ENCODE data around the gene SAMD10.
"Not testable (repeated sequence)": the region's sequence is repeated elsewhere in the genome, so short reads cannot be mapped to it uniquely, and the experiment has no call there.

SAMD10 gene

DNA sequence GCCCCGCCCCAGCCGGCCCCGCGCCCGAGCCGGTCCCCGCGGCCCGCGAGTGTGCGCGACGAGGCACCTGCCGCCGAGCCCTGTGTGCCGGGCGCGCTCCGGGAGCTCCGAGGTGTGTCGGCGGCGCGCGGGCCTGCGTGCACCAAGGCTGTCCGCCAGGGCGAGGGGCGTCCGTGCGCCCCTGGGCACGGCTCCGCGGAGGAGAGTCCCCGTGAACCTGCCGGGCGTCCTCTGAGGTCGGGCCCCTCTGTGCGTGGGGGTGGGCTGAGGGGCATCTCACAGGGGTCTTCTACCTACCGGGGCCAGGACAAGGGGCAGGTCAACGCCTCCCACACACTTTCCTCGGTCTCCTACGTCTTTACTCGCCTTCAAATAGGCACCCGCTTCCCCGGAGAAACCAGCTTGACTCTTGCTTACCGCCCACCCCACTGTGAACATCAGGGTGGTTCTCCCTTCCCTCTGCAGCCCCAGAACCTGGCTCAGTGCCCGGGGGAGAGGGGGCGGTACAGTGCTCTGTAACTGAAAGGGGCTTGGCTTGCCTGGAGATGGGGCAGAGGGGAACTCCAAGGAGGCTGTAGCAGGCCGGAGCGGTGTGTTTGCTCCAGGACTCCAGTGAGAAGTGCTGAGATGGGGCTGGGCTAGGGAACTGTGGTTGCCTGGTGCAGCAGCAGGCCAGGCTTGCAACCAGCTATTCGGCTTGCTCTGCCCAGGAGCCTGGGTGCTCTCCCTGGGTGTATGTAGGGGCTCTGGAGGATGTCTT lies at the start of gene SAMD10:
TSS of gene SAMD10 (minus strand) at position 86 of the 760 bp plus-strand sequence. CDS start 175 bp downstream, outside the sequence.
- peak; percentile 89 for DNase-seq

DNA sequence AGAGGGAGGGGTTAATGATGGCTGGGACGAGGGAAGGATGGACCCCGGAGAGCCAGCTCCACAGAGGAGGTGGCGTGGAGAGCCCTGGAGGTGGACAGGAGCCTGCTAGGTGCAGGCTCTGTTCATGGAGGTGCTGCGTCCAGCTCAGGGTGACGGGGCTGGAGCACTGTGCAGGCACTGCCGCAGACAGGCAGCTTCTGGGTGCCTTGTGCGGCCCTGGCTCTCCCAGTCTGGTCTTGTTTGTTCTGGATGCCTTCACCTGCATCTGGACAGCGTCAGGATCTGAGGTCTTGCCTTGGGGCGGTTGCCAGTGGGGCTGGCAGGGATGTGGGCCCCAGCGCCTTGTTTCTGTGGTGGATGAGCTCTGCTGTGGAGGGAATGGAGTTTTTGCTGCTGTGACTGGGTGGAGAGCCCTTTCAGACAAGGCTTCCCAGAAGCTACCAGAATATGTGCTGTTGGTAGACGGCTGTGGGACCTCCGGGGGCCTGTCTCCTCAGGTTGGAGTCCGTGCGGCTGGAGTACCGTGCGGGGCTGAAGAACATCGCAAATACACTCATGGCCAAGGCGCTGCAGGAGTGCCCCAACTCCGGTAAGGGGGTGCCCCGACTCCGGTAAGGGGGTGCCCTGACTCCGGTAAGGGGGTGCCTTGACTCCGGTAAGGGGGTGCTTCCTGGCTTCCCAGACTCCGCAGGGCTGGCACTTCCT lies 48.7 kb upstream of the SAMD10 start:
- no peak for DNase-seq

DNA sequence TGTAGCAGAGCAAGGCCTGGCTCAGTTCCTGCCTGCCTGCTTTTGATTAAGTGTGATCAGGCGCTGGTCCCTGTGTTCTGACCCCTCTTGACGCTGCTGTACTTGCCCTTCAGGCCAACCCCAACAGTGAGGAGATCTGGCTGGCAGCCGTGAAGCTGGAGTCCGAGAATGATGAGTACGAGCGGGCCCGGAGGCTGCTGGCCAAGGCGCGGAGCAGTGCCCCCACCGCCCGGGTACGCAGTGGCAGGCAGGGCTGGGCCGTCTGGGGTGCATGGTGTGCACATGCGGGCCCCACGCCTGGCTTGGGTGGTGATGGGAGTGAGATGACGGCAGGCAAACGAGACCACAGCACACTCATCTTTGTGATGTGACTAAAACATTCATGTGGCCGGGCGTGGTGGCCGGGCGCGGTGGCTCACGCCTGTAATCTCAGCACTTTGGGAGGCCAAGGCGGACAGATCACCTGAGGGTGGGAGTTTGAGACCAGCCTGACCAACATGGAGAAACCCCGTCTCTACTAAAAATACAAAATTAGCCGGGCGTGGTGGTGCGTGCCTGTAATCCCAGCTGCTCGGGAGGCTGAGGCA lies 46.5 kb upstream of the SAMD10 start:
- DNase-seq = no peak

DNA sequence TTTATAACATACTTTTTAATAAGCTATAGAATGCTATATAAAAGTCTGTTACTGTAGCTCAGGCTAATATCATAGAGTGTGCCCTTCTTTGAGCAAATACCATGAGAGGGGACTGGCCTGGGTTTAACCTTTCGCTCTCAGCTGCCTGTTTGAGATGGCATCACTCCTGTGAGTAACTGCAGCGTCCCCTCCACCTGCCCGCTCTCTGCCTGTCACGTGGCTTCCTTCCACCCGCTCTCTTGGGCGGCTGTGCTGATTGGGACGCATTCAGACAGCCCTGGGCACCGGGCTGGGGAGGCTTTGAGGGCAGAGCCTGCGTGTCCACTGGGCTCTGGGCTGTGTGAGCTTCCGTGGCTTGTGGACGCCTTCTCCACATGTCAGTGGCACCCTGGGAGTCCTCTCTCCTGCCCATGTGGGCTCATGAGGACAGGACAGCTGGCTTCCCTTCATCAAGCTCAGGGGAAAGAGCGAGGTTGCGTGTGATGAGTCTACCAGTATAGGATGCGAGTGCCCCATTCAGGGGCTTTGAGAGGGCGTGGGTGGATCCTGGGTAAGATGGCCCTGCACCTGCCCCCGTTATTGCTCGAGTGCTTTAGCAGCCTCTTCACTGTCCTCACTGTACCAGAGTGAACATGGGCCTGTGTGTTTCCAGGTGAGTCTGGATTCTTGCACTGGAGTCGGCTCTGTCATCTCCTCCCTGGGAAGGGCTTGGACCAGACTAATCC lies 45.8 kb upstream of the SAMD10 start:
- no peak for DNase-seq

DNA sequence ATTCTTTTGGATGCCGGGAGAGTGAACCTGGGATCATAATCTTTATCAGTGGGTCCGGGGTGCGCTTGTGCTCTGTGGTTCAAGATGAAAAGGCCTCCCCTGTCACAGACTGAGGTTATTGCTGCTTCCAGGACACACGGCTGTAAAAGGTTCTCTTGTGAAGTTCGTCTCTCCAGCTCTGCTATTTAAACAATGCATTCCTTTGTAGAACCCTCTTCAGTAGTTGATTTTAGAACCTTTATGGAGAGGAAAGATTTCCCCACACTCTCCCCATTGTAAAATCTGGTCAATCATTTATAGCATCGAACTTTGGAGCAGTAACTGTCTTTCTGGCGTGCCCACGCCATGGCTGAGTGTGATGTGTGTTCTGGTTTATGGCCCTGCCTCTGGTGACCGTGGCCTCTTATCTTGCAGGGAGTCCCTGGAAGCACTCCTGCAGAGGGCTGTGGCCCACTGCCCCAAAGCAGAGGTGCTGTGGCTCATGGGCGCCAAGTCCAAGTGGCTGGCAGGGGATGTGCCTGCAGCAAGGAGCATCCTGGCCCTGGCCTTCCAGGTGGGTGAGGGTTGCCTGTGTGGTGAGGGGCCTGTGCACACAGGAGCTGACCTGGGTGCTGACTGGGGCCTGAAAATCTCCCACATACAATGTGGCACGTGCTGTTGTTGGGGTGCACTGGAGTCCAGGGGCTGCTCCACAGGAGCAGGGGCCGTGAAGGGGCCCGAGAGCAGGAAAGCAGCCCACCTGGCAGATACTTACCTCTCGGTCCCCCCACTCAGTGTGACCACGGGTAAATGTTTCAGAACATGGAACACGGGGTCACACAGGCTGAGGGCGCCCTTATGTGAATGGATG lies 44.9 kb upstream of the SAMD10 start:
- no peak for DNase-seq

DNA sequence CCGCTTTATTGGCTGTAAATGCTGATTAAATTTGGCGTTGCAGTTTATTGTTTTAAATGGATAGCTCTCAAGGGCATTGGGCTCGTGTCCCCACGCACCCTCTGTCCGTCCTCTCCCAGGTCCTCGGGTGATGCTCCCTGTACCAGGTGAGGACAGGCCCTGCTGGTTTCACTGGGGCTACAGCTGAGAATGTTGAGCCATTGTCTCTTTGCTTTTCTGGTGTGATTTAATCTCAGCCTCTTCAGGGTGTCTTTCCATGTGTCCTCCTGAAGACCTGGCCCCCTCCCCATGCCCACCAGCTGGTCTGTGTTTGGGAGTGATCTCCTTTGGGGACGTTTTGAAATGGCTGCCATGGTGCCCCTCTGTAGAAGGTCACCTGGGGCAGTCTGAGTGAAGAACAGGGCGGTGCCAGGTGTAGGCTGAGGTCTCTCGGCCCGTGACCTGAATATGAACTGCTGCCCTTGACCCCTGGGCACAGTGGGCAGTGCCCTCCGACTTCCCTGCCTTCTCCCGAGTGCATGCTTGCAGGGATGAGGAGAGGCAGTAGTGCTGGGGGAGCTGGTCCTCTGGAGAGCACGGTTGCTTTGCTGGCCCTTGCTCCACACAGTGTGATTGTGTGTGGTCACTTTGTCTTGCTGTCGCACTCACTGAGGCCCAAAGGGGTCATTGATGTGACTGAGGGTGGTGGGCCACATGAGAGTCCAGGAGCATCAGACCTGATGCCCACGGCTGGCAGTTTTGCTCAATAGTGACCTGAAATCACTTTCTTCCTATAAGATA lies 44.1 kb upstream of the SAMD10 start:
- no peak for DNase-seq

DNA sequence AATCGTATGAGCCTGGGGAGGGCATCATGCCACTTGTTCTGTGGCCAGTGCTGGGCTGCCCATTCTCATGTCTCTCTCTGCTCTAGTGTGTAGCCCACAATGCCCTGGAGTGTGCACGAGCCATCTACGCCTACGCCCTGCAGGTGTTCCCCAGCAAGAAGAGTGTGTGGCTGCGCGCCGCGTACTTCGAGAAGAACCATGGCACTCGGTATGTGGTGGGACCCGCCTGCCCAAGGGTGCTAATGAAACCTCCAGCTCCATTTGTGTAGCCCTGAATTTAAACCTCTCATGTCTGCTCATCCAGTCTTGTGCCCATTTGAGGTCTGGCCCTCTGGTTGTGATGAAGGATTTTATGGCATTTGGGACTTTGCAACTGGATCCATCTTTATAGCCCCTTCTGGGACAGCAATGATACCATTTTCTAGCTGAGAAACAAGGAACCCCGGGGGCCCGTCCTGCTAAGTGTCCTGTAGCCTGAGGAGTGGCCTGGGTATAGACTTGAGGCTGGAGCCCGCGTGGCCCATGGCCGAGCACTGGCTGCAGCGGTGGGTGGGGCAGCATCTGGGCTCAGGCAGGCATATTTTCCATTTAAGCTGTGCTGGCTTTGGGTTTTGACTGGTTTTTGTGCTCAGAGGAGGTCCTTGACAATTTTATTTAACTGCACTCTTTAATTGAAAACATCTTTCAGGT lies 43.4 kb upstream of the SAMD10 start:
- no peak for DNase-seq

DNA sequence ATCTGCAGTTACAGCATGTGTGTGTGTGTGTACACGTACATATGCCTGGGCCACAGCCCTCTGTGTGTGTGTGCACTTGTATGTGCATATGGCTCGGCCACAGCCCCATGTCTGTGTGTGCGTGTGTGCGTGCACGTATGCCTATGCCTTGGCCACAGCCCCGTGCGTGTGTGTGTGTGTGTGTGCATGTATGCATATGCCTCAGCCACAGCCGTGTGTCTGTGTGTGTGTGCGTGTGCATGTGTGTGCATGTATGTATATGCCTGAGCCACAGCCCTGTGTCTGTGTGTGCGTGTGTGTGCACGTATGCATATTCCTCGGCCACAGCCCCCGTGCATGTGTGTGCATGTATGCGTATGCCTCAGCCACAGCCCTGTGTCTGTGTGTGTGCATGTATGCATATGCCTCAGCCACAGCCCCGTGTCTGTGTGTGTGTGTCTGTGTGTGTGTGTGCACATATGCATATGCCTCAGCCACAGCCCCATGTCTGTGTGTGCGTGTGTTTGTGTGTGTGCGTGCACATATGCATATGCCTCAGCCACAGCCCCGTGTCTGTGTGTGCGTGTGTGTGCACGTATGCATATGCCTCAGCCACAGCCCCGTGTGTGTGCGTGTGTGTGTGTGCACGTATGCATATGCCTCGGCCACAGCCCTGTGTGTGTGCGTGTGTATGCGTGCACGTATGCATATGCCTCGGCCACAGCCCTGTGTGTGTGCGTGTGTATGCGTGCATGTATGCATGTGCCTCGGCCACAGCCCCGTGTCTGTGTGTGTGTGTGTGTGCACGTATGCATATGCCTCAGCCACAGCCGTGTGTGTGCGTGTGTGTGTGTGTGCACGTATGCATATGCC lies 41.9 kb upstream of the SAMD10 start:
- no peak for DNase-seq

DNA sequence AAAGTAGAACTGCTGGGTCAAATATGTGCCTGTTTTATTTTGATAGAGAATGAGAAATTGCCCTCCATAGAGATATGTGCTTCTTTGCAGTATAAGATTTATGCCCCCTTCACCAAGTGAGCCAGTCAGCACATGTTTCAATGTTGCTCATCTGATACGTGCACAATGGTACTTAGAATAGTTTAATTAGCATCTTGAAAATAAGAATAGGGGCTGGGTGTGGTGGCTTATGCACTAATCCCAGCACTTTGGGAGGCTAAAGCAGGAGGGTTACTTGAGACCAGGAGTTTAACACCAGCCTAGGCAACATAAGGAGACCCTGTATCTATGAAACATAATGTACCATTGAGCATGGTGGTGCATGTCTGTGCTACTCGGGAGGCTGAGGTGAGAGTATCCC lies 36.2 kb upstream of the SAMD10 start:
- DNase-seq = no peak

DNA sequence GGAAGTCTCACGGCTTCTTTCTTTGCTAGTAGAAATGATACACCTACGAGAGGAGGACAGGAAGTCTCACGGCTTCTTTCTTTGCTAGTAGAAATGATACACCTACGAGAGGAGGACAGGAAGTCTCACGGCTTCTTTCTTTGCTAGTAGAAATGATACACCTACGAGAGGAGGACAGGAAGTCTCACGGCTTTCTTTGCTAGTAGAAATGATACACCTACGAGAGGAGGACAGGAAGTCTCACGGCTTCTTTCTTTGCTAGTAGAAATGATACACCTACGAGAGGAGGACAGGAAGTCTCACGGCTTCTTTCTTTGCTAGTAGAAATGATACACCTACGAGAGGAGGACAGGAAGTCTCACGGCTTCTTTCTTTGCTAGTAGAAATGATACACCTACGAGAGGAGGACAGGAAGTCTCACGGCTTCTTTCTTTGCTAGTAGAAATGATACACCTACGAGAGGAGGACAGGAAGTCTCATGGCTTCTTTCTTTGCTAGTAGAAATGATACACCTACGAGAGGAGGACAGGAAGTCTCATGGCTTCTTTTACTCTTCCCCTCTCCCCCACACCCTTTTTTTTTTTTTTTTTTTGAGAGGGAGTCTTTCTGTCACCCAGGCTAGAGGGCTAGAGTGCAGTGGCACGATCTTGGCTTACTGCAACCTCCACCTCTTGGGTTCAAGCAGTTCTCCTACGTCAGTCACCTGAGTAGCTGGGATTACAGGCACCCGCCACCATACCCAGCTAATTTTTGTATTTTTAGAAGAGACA lies 33.1 kb upstream of the SAMD10 start:
- not testable (repeated sequence) for DNase-seq

DNA sequence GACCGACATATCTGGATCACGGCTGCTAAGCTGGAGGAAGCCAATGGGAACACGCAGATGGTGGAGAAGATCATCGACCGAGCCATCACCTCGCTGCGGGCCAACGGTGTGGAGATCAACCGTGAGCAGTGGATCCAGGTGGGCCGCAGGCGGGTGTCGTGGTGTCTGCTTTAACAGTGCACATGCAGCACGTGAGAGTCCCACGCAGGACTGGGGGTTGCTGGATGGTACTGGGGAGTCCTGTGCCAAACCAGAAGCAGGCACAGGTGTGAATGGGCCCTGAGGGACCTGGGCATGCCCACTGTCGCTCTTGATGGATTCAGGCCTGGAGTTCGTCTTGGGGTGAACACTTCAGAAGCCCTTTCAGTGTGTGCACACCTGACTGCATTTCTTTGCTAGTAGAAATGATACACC lies 31.9 kb upstream of the SAMD10 start:
- no peak for DNase-seq

DNA sequence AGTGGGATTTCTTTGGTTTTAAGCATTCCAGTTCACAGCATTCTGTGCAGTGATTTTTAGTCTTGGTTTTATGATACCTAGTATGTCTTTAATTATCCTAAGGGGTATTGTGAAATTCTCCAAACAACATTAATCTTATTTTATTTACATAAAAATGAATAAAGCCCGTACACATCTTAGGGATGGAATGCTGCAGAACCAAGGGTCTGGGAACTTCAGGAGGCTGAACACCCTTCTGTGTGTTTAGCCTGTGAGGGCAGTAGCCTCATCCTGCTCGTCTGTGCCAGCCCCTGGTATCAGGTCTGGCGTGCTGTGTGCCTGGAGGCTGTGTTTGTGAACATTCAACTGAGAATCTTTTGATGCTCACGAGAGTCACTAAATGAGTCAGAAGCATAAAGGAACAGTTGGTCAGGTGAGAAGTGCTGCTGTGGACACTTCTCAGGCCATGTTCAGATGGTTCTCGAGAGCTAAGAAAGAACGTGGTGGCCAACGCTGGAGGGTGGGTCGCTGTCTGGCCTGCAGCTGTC lies 31.3 kb upstream of the SAMD10 start:
- no peak for DNase-seq

DNA sequence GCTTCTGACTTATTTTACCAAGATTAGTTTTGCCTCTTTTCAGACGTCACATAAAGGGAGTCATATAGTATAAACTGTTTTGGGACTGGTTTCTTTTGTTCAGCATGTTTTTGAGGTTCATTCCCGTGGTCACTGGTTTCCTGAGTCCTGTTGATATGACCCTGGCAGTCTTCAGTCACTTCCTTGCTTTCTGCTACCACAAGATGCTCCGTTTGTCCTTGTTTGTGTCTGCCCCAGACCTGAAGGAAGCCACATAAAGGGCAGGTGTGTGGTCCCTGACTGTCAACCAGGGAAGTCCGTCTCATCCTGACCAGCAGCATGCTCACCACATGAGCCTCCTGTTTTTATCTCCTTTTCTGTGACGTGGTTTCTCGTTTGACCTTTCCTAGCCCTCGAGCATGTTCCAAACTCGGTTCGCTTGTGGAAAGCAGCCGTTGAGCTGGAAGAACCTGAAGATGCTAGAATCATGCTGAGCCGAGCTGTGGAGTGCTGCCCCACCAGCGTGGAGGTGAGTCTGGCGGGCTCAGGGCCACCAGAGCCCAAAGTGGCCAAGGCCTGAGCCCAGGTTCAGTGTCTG lies 30.5 kb upstream of the SAMD10 start:
- no peak for DNase-seq

DNA sequence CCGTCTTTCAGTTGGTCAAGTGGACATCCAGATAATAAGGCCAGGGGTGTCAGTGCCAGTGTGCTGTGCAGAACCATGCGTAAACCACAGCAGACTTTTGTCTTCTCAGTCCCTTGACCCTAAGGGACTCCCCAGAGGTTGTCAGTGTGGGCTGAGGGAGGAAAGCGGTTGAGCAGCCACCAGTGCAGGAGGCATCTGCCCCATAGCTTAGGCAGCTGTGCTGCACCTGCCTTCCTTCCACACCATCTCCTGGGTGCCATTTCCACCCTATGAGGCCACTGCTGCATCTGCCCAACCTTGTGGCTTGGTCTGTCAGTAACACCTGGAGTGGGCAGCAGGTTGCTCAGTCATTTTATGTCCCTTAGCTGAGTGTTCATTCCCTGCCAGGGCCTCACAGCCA lies 27.5 kb upstream of the SAMD10 start:
- DNase-seq = no peak

DNA sequence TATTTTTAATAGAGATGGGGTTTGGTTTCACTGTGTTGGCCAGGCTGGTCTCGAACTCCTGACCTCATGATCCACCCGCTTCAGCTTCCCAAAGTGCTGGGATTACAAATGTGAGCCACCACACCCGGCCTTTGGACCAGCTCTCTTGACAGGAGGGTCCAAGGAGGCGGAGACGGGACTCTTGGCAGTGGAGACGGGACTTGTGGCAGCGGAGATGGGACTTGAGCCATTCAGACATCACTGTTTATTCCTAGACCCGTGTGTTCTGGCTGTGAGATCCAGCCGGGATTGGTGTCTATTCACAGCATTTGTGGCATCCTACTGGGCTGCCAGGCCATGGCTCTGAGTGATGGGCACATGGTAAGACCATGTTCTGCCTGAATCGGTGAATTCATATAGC lies 27.0 kb upstream of the SAMD10 start:
- DNase-seq = no peak

DNA sequence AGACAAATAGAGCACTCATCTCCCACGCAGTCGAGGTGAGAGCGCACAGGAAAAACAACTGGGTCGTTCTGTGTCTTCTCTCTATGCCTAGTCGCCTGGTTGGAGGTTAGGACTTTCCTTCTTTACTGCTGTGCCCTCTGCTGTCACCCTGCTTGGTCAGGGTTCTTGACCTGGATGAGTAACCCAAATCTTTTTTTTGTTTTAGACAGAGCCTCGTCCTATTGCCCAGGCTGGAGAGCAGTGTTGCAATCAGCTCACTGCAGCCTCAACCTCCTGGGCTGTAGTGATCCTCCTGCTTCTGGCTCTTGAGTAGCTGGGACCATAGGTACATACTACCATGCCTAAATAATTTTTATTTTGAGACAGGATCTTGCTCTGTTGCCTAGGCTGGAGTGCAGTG lies 26.0 kb upstream of the SAMD10 start:
- DNase-seq = no peak

DNA sequence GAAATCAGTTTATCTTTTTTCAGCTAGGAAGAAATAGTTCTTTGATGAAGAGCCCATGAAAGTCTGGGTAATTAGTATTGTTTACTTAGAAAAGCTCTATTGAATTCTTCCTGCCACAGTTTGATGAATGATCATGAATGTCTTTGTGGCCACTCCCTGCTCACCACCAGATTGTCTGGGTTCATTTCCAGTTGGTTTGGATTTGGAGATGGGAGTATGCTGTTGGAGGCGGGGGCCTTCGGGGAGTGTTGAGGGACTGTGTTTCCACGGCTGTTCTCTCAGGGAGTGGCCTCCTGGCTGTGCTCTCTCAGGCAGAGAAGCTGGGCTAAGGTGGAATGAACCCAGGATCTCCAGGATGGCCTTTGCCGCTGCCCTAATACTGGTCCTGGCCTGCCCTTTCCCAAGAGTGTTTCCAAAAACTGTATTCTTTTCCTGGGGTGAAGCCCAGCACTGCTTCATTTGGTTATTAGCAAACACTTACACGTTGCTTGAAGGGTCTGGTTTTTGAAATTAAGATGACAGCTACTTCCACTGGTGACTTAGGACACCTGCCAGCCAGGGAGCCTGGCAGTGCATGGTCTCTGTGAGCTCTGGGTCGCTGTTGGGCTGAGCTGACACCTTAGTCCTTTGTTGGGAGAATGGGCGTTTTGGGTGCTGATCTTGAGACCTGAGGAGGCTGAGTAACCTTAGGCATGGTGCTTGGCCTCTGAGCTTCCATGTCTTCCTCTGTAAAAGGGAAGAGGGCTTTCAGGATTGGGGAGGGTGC lies 24.7 kb upstream of the SAMD10 start:
- DNase-seq = no peak

DNA sequence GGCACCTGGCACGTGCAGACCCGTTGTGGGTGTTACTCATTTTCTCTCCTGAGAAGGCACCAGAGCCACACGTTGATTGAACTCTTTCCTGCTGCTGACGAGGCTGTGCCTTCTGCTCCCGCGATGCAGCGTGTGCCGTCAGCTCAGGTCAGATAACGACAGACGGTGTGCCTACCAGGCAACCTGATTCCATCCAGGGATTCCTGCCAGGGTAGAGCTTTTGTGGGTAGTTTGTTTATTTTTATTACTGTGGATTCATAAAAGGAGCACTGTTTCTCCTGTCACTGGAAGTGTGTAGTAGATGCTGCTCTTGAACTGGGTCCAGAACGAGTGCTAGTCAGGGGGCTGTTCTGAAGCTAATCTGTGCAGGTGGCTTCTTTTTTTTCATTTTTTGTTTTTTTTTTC lies 22.2 kb upstream of the SAMD10 start:
- DNase-seq = peak; percentile 95
